Measurements from ENCODE around the gene C6orf62.

The C6orf62 gene

DNA sequence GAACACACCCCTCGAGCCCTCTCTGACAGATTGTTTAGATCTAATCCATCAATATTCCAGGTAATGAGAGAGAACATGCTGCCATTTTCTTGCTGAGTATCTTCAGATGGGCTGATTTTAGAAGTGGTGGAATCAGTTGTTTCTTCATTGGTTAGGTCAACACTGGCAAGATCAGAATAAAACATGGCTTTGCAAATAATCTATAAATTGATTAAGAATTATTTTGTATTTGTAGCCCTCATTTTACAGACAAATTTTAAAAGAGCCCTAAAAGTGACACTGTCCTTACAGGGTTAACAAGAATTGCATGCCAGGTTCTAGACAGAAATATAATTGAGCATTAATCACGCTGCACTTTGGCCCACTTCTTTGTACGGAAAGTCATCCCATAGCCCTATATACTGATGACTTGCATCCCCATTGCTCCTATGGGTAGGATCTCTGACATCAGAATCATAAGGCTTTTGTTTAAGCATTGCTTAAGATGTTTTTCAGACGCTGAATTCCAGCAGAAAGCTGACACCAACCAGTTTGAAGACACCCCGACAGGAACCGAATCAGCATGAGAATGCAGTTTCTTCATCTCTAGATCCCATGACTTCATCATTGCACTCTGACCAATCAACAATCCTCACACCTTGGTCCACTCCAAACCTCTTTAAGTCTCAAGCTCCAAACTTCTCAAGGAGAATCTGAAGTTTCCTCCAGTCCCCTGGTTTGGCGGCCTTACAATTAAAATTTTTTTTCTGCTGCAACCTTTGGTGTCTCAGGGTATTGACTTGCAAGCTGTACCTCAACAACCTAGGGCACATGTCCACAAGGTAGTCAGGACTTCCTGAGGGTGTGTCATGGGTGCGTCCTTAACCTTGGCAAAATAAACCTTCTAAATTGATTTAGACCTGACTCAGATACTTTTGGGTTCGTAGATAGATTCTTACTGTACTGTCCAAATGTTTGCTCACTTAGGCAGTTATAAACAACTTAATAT, 60.1 kb downstream of the C6orf62 start:
- DNase-seq (ENCODE audit: low spot score), result no peak
- TF ChIP-seq, protein P1, sequence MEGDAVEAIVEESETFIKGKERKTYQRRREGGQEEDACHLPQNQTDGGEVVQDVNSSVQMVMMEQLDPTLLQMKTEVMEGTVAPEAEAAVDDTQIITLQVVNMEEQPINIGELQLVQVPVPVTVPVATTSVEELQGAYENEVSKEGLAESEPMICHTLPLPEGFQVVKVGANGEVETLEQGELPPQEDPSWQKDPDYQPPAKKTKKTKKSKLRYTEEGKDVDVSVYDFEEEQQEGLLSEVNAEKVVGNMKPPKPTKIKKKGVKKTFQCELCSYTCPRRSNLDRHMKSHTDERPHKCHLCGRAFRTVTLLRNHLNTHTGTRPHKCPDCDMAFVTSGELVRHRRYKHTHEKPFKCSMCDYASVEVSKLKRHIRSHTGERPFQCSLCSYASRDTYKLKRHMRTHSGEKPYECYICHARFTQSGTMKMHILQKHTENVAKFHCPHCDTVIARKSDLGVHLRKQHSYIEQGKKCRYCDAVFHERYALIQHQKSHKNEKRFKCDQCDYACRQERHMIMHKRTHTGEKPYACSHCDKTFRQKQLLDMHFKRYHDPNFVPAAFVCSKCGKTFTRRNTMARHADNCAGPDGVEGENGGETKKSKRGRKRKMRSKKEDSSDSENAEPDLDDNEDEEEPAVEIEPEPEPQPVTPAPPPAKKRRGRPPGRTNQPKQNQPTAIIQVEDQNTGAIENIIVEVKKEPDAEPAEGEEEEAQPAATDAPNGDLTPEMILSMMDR (IDR thresholded peaks at IDR 0.05; ENCODE audit: borderline replicate concordance, control extremely low read depth, extremely low read depth, insufficient read depth, missing control alignments), result no peak
- in situ Hi-C loops (cut with MboI; ENCODE audit: low sequenced_read_pairs, unreplicated experiment), result no loop called here

DNA sequence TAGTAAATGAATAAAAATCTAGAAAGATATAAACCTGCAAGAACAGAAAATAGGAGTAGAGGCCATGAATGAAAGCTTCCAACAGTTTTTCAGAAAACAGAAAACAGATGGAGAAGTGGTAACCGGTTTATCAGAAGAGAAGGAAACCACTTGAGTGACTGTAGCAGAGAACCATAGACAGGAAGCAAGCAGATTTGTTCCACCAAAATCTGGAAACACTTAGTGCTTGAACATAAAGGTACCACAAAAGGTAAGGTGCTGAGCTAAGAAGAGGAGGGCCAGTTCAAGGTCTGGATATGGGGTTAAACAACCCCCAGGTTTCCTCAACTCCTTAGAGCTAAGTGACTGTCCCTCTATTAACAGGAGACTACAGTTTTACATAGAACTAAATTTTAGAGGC, 63.7 kb downstream of the C6orf62 start:
- TF ChIP-seq, protein P1 (IDR thresholded peaks at IDR 0.05; ENCODE audit: borderline replicate concordance, control extremely low read depth, extremely low read depth, insufficient read depth, missing control alignments), result no peak
- in situ Hi-C loops (cut with MboI; ENCODE audit: low sequenced_read_pairs, unreplicated experiment), result no loop called here
- DNase-seq (ENCODE audit: low spot score), result no peak
